Neuronal stem cell (in vitro differentiated cells): ENCODE results near the gene LGI1.
A peak's percentile ranks its signal among the peaks of the same experiment; 100 is the strongest.

Experiments used
- DNase-seq: peaks from one replicate; pipeline ENCODE4 v3.0.0-alpha.2; 2013; ENCODE audit warnings: low spot score
- H2AFZ ChIP-seq: one replicate; pipeline ENCODE4 v1.6.1; 2013; ENCODE audit warnings: mild to moderate bottlenecking, low read length, inconsistent platforms
- H2AK5ac ChIP-seq: 2 replicates; pipeline ENCODE4 v1.6.1; 2013; ENCODE audit warnings: low read depth, mild to moderate bottlenecking, inconsistent platforms, low read length, moderate library complexity, mixed read lengths
- H2BK120ac ChIP-seq: 2 replicates; pipeline ENCODE4 v1.6.1; 2013; ENCODE audit warnings: low read depth, mild to moderate bottlenecking, inconsistent platforms, low read length, moderate library complexity, mixed read lengths
- H2BK12ac ChIP-seq: one replicate; pipeline ENCODE4 v1.6.1; 2013; ENCODE audit warnings: low read length, inconsistent platforms
- H2BK15ac ChIP-seq: 2 replicates; pipeline ENCODE4 v1.6.1; 2013; ENCODE audit warnings: mild to moderate bottlenecking, low read length, inconsistent platforms, mixed read lengths
- H2BK5ac ChIP-seq: one replicate; pipeline ENCODE4 v1.6.1; 2013; ENCODE audit warnings: inconsistent platforms, mild to moderate bottlenecking, low read length, moderate library complexity
- H3K14ac ChIP-seq: one replicate; pipeline ENCODE4 v1.6.1; 2013; ENCODE audit warnings: low read length, inconsistent platforms
- H3K18ac ChIP-seq: 2 replicates; pipeline ENCODE4 v1.6.1; 2013; ENCODE audit warnings: low read length, inconsistent platforms
- H3K23ac ChIP-seq: 2 replicates; pipeline ENCODE4 v1.6.1; 2013; ENCODE audit warnings: low read depth, mild to moderate bottlenecking, mixed read lengths, low read length, inconsistent platforms; ENCODE audit not compliant: poor library complexity
- H3K27ac ChIP-seq: replicated peaks from 3 replicates; pipeline ENCODE4 v1.5.1; 2013; ENCODE audit warnings: low read length, inconsistent platforms
- H3K27me3 ChIP-seq, 3 experiments: 2 replicates each; pipeline ENCODE4 v1.6.1; 2013; ENCODE audit warnings: low read length in 3 of 3, mild to moderate bottlenecking in 2 of 3, inconsistent platforms in 1 of 3, low read depth in 1 of 3, mixed read lengths in 1 of 3, moderate library complexity in 1 of 3; ENCODE audit not compliant: control insufficient read depth in 3 of 3, insufficient read depth in 3 of 3
- H3K36me3 ChIP-seq, 2 donors: replicated peaks in 1 of 2; 2 replicates each; pipeline ENCODE4 v1.6.1; 2013; ENCODE audit warnings: low read length in 2 of 2; ENCODE audit not compliant: control insufficient read depth in 2 of 2, insufficient read depth in 2 of 2
- H3K4ac ChIP-seq: 2 replicates; pipeline ENCODE4 v1.6.1; 2013; ENCODE audit warnings: inconsistent platforms, mild to moderate bottlenecking, low read length, moderate library complexity
- H3K4me1 ChIP-seq, 2 donors: 1 replicate in 1 of 2; 2 replicates in 1 of 2; pipeline ENCODE4 v1.6.1; 2013; ENCODE audit warnings: low read length in 2 of 2, low read depth in 1 of 2; ENCODE audit not compliant: control insufficient read depth in 2 of 2, insufficient read depth in 1 of 2
- H3K4me2 ChIP-seq: one replicate; pipeline ENCODE4 v1.6.1; 2013; ENCODE audit warnings: mild to moderate bottlenecking, low read length, inconsistent platforms; ENCODE audit not compliant: insufficient read depth, poor library complexity, severe bottlenecking
- H3K4me3 ChIP-seq, 2 donors: 2 replicates each; pipeline ENCODE4 v1.5.1; 2013; ENCODE audit warnings: low read length in 2 of 2, mild to moderate bottlenecking in 2 of 2, inconsistent platforms in 1 of 2, moderate library complexity in 1 of 2
- H3K79me1 ChIP-seq: one replicate; pipeline ENCODE4 v1.6.1; 2013; ENCODE audit warnings: low read depth, mild to moderate bottlenecking, inconsistent platforms, low read length, moderate library complexity
- H3K9ac ChIP-seq: one replicate; pipeline ENCODE4 v1.6.1; 2013; ENCODE audit warnings: mild to moderate bottlenecking, low read depth, low read length, inconsistent platforms; ENCODE audit not compliant: poor library complexity
- H3K9me3 ChIP-seq, 2 donors: replicated peaks in 1 of 2; 2 replicates each; pipeline versions ENCODE3 to v1.6.1; 2013; ENCODE audit warnings: low read length in 2 of 2, mild to moderate bottlenecking in 2 of 2, inconsistent platforms in 1 of 2, low read depth in 1 of 2, mixed read lengths in 1 of 2, moderate library complexity in 1 of 2; ENCODE audit not compliant: control insufficient read depth in 2 of 2, insufficient read depth in 1 of 2
- H4K8ac ChIP-seq: one replicate; pipeline ENCODE4 v1.6.1; 2013; ENCODE audit warnings: low read depth, mild to moderate bottlenecking, inconsistent platforms, low read length, moderate library complexity
- H4K91ac ChIP-seq: one replicate; pipeline ENCODE4 v1.6.1; 2013; ENCODE audit warnings: low read length, low read depth, mild to moderate bottlenecking, inconsistent platforms; ENCODE audit not compliant: poor library complexity
- WGBS, 2 donors: extraction: QIAGEN DNeasy Blood & Tissue Kit; methylation state at CpG; one replicate each; pipeline ENCODE4 v1.1.7; 2013; ENCODE audit warnings: missing lambda C conversion rate in 2 of 2, mixed read lengths in 1 of 2; ENCODE audit not compliant: insufficient read length in 2 of 2, insufficient replicate concordance in 1 of 2; ENCODE audit errors: extremely low coverage in 2 of 2; 5-methylcytosine and 5-hydroxymethylcytosine counted together

Gene LGI1

GRCh38 chr10:93766918-93767317 lies 9.2 kb downstream of the LGI1 start:
- no peak overlapping the region for H4K91ac ChIP-seq
- H3K4me3 ChIP-seq, result no peak overlapping the region

GRCh38 chr10:93767724-93768399 lies 10.1 kb downstream of the LGI1 start:
- Histone ChIP-seq H3K4me2 (no peak overlapping the region), H4K8ac (no peak overlapping the region), H2AFZ (no peak overlapping the region), H3K9ac (no peak overlapping the region), H2BK5ac (no peak overlapping the region), H2BK120ac (no peak overlapping the region), H3K14ac (no peak overlapping the region), H3K9me3 (peaks cover 0 to 8% of the 10 kb centered on the region in 2 donors), H3K23ac (no peak overlapping the region), H3K36me3 (no peaks in the 10 kb centered on the region), H3K18ac (no peak overlapping the region), H3K4me1 (peaks cover 14 to 17% of the 10 kb centered on the region in 2 donors), H2AK5ac (no peak overlapping the region), H3K4me3 (no peak overlapping the region), H4K91ac (no peak overlapping the region), H2BK12ac (peak overlapping the region; percentile 33), H3K27ac (peak overlapping the region; percentile 11), H3K79me1 (no peaks in the 10 kb centered on the region), H3K4ac (no peak overlapping the region), H3K27me3 (no peaks in the 10 kb centered on the region), H2BK15ac (peak overlapping the region; percentile 30)
- DNase-seq, result no peak
- WGBS, 2 donors, result no CpG with 5 or more reads among the region's 5 CpGs

More at GRCh38 chr10:93766918-93767317, 9.2 kb downstream of the LGI1 start:
- Histone ChIP-seq H3K14ac (no peak overlapping the region), H2BK5ac (no peak overlapping the region), H4K8ac (no peak overlapping the region), H3K4me2 (no peak overlapping the region), H2BK15ac (no peak overlapping the region), H3K23ac (no peak overlapping the region), H2BK12ac (no peak overlapping the region), H3K4ac (no peak overlapping the region), H2BK120ac (no peak overlapping the region), H3K36me3 (no peaks in the 10 kb centered on the region), H3K79me1 (no peaks in the 10 kb centered on the region), H3K9me3 (peaks cover 0 to 8% of the 10 kb centered on the region in 2 donors), H2AFZ (no peak overlapping the region), H2AK5ac (no peak overlapping the region), H3K4me1 (peaks cover 15 to 19% of the 10 kb centered on the region in 2 donors), H3K27ac (peak overlapping the region; percentile 74), H3K18ac (no peak overlapping the region), H3K9ac (no peak overlapping the region), H3K27me3 (no peaks in the 10 kb centered on the region)
- DNase-seq, result peak; percentile 63
- no CpG with 5 or more reads among the region's 2 CpGs for WGBS, 2 donors

DNA sequence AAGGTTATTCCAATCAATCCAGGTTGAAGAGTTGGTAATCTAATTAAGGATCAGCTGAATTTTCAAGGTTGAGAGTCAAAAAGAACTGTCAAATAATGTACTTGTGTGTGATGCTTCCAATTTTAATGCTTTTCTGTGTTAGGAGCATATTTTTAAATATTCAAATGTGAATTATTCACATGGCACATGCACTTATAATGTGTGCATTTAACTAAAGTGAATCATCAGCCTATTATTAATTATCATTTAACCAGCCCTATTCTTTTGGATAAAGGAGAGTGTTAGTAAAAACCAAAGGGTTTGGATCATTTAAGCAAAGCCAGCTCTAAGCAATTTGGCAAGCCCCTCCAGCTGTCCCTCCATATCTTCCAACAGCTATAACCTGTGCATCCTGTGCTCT lies 11.2 kb downstream of the LGI1 start:
- Histone ChIP-seq H2BK5ac (no peak overlapping the region), H2AFZ (no peak overlapping the region), H2AK5ac (no peak overlapping the region), H2BK120ac (no peak overlapping the region), H4K91ac (no peak overlapping the region), H3K9ac (no peak overlapping the region), H3K14ac (no peak overlapping the region), H4K8ac (no peak overlapping the region), H3K4me2 (no peak overlapping the region), H3K4ac (no peak overlapping the region), H3K27me3 (no peaks in the 10 kb centered on the region), H3K23ac (no peak overlapping the region), H3K4me3 (no peak overlapping the region), H3K36me3 (no peaks in the 10 kb centered on the region), H2BK15ac (no peak overlapping the region), H3K27ac (no peak overlapping the region), H3K18ac (no peak overlapping the region), H3K9me3 (peaks cover 0 to 8% of the 10 kb centered on the region in 2 donors), H3K4me1 (peaks cover 13 to 17% of the 10 kb centered on the region in 2 donors), H3K79me1 (no peaks in the 10 kb centered on the region), H2BK12ac (no peak overlapping the region)
- DNase-seq, result no peak

DNA sequence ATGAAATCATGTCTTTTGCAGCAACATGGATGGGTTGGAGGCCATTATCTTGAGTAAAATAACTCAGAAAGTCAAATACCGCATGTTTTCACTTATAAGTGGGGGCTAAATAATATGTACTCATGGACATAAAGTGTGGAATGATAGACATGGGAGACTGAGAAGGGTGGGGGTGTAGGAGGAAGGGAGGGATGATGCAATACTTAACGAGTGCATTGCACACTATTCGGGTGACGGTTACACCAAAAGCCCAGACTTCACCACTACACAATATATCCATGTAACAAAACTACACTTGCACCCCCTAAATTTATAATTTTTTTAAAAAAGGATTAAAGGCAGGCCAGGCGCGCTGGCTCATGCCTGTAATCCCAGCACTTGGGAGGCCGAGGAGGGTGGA lies 13.6 kb downstream of the LGI1 start:
- H3K4me2 ChIP-seq, result no peak overlapping the region
- no peak overlapping the region for H3K23ac ChIP-seq
- H4K91ac ChIP-seq, result no peak overlapping the region

More for the DNA sequence above, 13.6 kb downstream of the LGI1 start:
- Histone ChIP-seq H4K8ac (no peak overlapping the region), H3K4ac (no peak overlapping the region), H2BK12ac (no peak overlapping the region), H3K9me3 (peaks cover 0 to 3% of the 10 kb centered on the region in 2 donors), H2BK15ac (no peak overlapping the region), H3K4me1 (peaks cover 13 to 18% of the 10 kb centered on the region in 2 donors), H3K14ac (no peak overlapping the region), H3K18ac (no peak overlapping the region), H2AFZ (no peak overlapping the region), H3K27me3 (no peaks in the 10 kb centered on the region), H3K36me3 (no peaks in the 10 kb centered on the region), H3K9ac (no peak overlapping the region), H3K79me1 (no peaks in the 10 kb centered on the region), H2BK5ac (no peak overlapping the region), H3K4me3 (no peak overlapping the region), H2AK5ac (no peak overlapping the region), H2BK120ac (no peak overlapping the region), H3K27ac (no peak overlapping the region)
- no peak for DNase-seq
- WGBS, 2 donors, result no CpG with 5 or more reads among the region's 7 CpGs
